HEK293 (cell line): ENCODE measurements around the gene NAA25.
"Not testable (repeated sequence)": the region's sequence is repeated elsewhere in the genome, so short reads cannot be mapped to it uniquely, and the experiment has no call there.

Experiments
- CTCF ChIA-PET: fragments of 350-600 bp; formaldehyde crosslinking; extraction: SDS; loops from one replicate; lab custom pipeline; 2021; ENCODE audit warnings: antibody characterized with exemption; lab: Yijun Ruan, JAX
- POLR2A ChIA-PET: fragments of 300-600 bp; formaldehyde crosslinking; extraction: SDS; loops from one replicate; lab custom pipeline; 2020; ENCODE audit warnings: antibody characterized with exemption, inconsistent platforms; lab: Yijun Ruan, JAX
- H3K27ac ChIP-seq: fragments of 200-500 bp; sonication (Bioruptor generic); 2 replicates; pipeline ENCODE4 v1.5.1; 2014; ENCODE audit warnings: low read depth, low read length, control low read depth, inconsistent platforms; ENCODE audit errors: extremely low read depth
- H3K36me3 ChIP-seq, 2 experiments: fragments of 200-500 bp in 1 of 2; sonication (Bioruptor generic) in 1 of 2; 1 replicate in 1 of 2; 2 replicates in 1 of 2; pipeline ENCODE4 v1.5.1; 2014 to 2017; ENCODE audit warnings: inconsistent platforms in 2 of 2, low read length in 2 of 2; ENCODE audit not compliant: control insufficient read depth in 2 of 2, insufficient read depth in 1 of 2
- H3K4me1 ChIP-seq: fragments of 200-500 bp; sonication (Bioruptor generic); 2 replicates; pipeline ENCODE4 v1.5.1; 2014; ENCODE audit warnings: mild to moderate bottlenecking, low read length, inconsistent platforms; ENCODE audit not compliant: control insufficient read depth, insufficient read depth
- H3K4me3 ChIP-seq: 2 replicates; pipeline ENCODE4 v1.5.1; 2011; ENCODE audit warnings: low read depth, mild to moderate bottlenecking, control low read depth, low read length, moderate library complexity
- H3K9me3 ChIP-seq: fragments of 200-500 bp; sonication (Bioruptor generic); 2 replicates; pipeline ENCODE4 v1.5.1; 2014; ENCODE audit warnings: low read depth, low read length, inconsistent platforms; ENCODE audit not compliant: control insufficient read depth, insufficient read depth
- SP7 ChIP-seq: fragments of 450-650 bp; formaldehyde crosslinking; IDR thresholded peaks from 2 replicates; pipeline ENCODE4 v1.5.1; 2016; ENCODE audit warnings: missing biosample characterization, missing genetic modification characterization
- ZBTB17 ChIP-seq: fragments of 450-650 bp; formaldehyde crosslinking; IDR thresholded peaks from 2 replicates; pipeline ENCODE4 v1.5.1; 2016; ENCODE audit warnings: missing biosample characterization, missing genetic modification characterization
- ZNF114 ChIP-seq: fragments of 450-650 bp; formaldehyde crosslinking; IDR thresholded peaks from 2 replicates; pipeline ENCODE4 v1.5.0; 2017; ENCODE audit warnings: missing biosample characterization, missing genetic modification characterization
- ZNF362 ChIP-seq: fragments of 450-650 bp; formaldehyde crosslinking; IDR thresholded peaks from 2 replicates; pipeline ENCODE4 v1.5.1; 2016; ENCODE audit warnings: missing biosample characterization, missing genetic modification characterization
- TF ChIP-seq, protein P1 (sequence below): fragments of 450-650 bp; formaldehyde crosslinking; IDR thresholded peaks from 2 replicates; pipeline ENCODE4 v1.5.1; 2016; ENCODE audit warnings: missing biosample characterization, missing genetic modification characterization

Gene NAA25

GRCh38 chr12:111995782-111996480 is 112.7 kb downstream of the NAA25 start:
- Histone ChIP-seq H3K4me3 (no peak overlapping the region), H3K9me3 (no peaks in the 10 kb centered on the region), H3K36me3 (no peaks in the 10 kb centered on the region), H3K27ac (no peak overlapping the region), H3K4me1 (no peaks in the 10 kb centered on the region)
- TF ChIP-seq, protein P1, sequence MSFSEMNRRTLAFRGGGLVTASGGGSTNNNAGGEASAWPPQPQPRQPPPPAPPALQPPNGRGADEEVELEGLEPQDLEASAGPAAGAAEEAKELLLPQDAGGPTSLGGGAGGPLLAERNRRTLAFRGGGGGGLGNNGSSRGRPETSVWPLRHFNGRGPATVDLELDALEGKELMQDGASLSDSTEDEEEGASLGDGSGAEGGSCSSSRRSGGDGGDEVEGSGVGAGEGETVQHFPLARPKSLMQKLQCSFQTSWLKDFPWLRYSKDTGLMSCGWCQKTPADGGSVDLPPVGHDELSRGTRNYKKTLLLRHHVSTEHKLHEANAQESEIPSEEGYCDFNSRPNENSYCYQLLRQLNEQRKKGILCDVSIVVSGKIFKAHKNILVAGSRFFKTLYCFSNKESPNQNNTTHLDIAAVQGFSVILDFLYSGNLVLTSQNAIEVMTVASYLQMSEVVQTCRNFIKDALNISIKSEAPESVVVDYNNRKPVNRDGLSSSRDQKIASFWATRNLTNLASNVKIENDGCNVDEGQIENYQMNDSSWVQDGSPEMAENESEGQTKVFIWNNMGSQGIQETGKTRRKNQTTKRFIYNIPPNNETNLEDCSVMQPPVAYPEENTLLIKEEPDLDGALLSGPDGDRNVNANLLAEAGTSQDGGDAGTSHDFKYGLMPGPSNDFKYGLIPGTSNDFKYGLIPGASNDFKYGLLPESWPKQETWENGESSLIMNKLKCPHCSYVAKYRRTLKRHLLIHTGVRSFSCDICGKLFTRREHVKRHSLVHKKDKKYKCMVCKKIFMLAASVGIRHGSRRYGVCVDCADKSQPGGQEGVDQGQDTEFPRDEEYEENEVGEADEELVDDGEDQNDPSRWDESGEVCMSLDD (tag by site-specific recombination), result no peak
- TF ChIP-seq ZNF362 (tag by site-specific recombination), result 0 out of 2 replicates have a peak, but pooled peaks have one; percentile 32
- CTCF ChIA-PET, result interaction anchor here (0.7 kb wide), 1 partner anchor 250 kb away, joined by 3 read pairs; no protein-coding TSS in a partner anchor
- POLR2A ChIA-PET, result interaction anchor here (1.2 kb wide), 1 partner anchor 17 kb away, joined by 5 read pairs; the partner anchor contains the start of genes ERP29 and TMEM116

DNA sequence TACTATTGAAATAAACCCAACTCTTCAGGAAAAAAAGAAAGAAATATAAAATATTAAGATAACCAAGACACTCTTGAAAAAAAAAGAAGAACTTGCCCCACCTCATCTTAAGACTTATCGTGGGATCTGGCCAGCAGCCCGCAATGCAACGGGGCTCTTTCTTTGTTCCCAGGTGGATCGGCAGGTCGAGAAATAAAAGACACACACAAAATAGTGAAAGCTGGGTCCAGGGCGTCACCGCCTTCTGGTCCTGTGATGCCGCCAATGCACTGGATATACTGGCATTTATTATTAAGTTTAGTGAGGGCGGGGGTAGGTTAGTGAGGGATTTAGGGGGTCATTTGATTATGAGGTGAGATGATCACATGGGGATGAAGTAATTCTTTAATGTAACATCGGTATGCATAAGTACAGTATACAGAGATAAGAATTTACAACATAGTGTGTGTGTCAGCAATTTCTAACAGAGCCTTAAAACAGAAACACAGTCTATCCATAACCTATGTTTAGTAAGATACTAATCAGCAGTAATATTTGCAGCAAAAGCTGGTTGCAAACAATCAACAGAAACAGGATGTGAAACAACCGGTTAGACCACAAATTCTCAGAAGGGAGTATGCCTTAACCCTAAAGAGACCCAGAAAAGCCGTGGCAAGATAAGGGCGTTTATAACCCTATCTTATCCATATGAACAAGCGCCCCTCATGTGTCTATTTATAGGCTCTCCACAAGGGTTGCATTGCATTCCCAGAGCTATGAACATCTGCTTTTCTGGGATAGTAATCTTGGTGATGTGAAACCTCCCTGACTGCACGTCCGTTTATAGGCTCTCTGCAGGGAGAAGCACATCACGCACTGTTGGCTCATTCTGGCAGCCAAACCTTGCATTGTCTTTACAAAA is 114.1 kb downstream of the NAA25 start:
- H3K4me1 ChIP-seq, H3K36me3 ChIP-seq, H3K27ac ChIP-seq, H3K9me3 ChIP-seq, H3K4me3 ChIP-seq: not testable (repeated sequence)
- CTCF ChIA-PET, result interaction anchor here (0.6 kb wide), 1 partner anchor 58 kb away, joined by 4 read pairs; no protein-coding TSS in a partner anchor
- POLR2A ChIA-PET, result interaction anchor here (1.2 kb wide), 1 partner anchor 19 kb away, joined by 5 read pairs; the partner anchor contains the start of genes ERP29 and TMEM116

- H3K36me3 ChIP-seq, result no peaks in the 10 kb centered on the region
- no peaks in the 10 kb centered on the region for H3K4me1 ChIP-seq
- CTCF ChIA-PET, result no interaction called here
- H3K27ac ChIP-seq, result no peak overlapping the region
- no peaks in the 10 kb centered on the region for H3K9me3 ChIP-seq
- no peak for TF ChIP-seq ZNF114 (tag by site-specific recombination)
- peak; percentile 34; the same call in 1 of the 2 replicates for TF ChIP-seq ZBTB17
- TF ChIP-seq, all 188 proteins: peak for 1
- POLR2A ChIA-PET, result no interaction called here
- no peak overlapping the region for H3K4me3 ChIP-seq
These were observed 115.1 kb downstream of the NAA25 start for GRCh38 chr12:111993292-111994150.

- TF ChIP-seq SP7 (tag by site-specific recombination), result no peak
- no peaks in the 10 kb centered on the region for H3K9me3 ChIP-seq
- CTCF ChIA-PET, result no interaction called here
- H3K27ac ChIP-seq, result no peak overlapping the region
- POLR2A ChIA-PET, result no interaction called here
- no peaks in the 10 kb centered on the region for H3K4me1 ChIP-seq
- H3K36me3 ChIP-seq, result no peaks in the 10 kb centered on the region
- H3K4me3 ChIP-seq, result no peak overlapping the region
These were observed 116.1 kb downstream of the NAA25 start for GRCh38 chr12:111992464-111992863.
